ENCODE measurements around the gene ZFP64.

ZFP64 gene

DNA sequence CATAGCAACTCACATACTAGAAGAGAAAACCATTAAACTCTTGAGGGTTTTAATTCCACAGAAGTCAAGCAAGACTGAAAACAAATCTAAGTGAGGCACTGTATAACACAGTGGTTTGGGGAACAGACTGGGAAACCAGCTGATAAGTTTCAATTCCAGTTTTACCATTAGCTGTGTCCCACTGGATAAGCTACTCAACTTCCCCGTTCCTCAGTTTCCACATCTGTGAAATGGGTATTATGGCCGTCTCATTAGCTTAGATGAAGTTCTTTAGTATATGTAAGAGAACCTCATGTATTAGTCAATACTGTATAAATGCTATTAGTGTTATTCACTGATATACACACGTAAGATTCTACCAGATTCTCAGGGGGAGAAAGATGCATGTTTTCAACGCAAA, 89.0 kb downstream of the ZFP64 start:
- H3K4me3 ChIP-seq (ENCODE audit: low read depth, low read length), result no peak overlapping the region
- TF ChIP-seq, protein P1, sequence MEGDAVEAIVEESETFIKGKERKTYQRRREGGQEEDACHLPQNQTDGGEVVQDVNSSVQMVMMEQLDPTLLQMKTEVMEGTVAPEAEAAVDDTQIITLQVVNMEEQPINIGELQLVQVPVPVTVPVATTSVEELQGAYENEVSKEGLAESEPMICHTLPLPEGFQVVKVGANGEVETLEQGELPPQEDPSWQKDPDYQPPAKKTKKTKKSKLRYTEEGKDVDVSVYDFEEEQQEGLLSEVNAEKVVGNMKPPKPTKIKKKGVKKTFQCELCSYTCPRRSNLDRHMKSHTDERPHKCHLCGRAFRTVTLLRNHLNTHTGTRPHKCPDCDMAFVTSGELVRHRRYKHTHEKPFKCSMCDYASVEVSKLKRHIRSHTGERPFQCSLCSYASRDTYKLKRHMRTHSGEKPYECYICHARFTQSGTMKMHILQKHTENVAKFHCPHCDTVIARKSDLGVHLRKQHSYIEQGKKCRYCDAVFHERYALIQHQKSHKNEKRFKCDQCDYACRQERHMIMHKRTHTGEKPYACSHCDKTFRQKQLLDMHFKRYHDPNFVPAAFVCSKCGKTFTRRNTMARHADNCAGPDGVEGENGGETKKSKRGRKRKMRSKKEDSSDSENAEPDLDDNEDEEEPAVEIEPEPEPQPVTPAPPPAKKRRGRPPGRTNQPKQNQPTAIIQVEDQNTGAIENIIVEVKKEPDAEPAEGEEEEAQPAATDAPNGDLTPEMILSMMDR (IDR thresholded peaks at IDR 0.05; ENCODE audit: low read depth, low read length), result no peak

- no peak overlapping the region for H3K4me3 ChIP-seq (ENCODE audit: low read depth, low read length)
- TF ChIP-seq, protein P1 (IDR thresholded peaks at IDR 0.05; ENCODE audit: low read depth, low read length), result no peak
Observed at GRCh38 chr20:52102126-52102525, 89.5 kb downstream of the ZFP64 start.
